ENCODE measurements around the gene CEL.

DNA sequence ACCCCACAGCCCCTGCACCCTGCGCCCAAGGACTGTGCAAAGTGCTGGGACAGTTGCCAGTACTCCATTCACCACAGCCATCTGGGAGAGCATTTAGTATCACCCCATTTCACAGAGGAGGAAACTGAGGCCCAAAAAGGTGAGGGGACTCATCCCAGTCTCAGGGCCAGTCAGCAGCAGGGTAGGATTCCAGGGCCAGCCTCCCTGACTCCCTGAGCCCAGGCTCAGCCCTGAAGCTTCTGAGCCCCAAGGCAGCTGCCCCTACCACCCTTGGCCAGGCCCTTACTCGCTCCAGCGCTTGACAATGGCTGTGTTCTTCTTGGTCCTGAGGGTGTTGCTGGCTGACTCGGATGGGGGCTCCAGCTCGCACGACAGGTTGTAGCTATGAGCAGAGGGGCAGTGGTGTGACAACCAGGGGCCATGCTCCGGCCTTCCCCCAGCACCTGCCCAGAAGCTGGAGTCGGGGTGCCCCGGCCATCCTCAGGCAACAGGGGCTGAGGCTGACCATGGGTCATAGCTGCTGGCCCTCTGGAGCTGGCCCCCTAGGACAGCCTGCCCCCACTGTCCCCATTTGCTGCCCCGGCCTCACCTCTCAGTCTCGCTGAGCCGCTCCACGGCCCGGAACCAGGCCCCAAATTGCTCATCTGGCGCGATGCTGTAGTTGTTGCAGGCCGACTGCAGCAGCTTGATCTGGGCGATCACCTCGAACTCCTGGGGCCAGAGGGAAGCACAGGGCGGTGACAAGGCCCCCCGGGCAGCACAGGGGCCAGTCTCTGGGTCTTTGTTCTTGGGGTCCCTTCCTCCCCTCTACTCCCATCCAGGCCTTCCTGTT is 40.6 kb downstream of the CEL start:
- TF ChIP-seq POLR2AphosphoS5 (IDR thresholded peaks at IDR 0.05), result no peak
- TF ChIP-seq, protein P1, sequence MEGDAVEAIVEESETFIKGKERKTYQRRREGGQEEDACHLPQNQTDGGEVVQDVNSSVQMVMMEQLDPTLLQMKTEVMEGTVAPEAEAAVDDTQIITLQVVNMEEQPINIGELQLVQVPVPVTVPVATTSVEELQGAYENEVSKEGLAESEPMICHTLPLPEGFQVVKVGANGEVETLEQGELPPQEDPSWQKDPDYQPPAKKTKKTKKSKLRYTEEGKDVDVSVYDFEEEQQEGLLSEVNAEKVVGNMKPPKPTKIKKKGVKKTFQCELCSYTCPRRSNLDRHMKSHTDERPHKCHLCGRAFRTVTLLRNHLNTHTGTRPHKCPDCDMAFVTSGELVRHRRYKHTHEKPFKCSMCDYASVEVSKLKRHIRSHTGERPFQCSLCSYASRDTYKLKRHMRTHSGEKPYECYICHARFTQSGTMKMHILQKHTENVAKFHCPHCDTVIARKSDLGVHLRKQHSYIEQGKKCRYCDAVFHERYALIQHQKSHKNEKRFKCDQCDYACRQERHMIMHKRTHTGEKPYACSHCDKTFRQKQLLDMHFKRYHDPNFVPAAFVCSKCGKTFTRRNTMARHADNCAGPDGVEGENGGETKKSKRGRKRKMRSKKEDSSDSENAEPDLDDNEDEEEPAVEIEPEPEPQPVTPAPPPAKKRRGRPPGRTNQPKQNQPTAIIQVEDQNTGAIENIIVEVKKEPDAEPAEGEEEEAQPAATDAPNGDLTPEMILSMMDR (IDR thresholded peaks at IDR 0.05), result no peak

Measured in prostate gland (tissue), 2 donors.